Inflammatory macrophage treated with lipopolysaccharide for 1 hour (primary cell): ENCODE results near the gene MFSD12.
"Not testable (repeated sequence)": the region's sequence is repeated elsewhere in the genome, so short reads cannot be mapped to it uniquely, and the experiment has no call there.

Experiments
- DNase-seq, 2 donors: peaks; one replicate each; pipeline ENCODE4 v3.0.0-alpha.2; 2020 to 2022

The MFSD12 gene

GRCh38 chr19:3521104-3521445 lies 36.3 kb downstream of the MFSD12 start:
- DNase-seq, result no peak

- no peak for DNase-seq
Observed at GRCh38 chr19:3520166-3521103, 37.0 kb downstream of the MFSD12 start.

GRCh38 chr19:3519126-3519525 lies 38.3 kb downstream of the MFSD12 start:
- no peak for DNase-seq

- no peak for DNase-seq
Observed at GRCh38 chr19:3518659-3519058, 38.7 kb downstream of the MFSD12 start.

- no peak for DNase-seq
Observed at GRCh38 chr19:3518255-3518654, 39.1 kb downstream of the MFSD12 start.

GRCh38 chr19:3517638-3518037 lies 39.7 kb downstream of the MFSD12 start:
- DNase-seq, result no peak

GRCh38 chr19:3516675-3517207 lies 40.6 kb downstream of the MFSD12 start:
- no peak for DNase-seq

GRCh38 chr19:3515891-3516422 lies 41.4 kb downstream of the MFSD12 start:
- no peak for DNase-seq

- no peak for DNase-seq
Observed at GRCh38 chr19:3514930-3515329, 42.5 kb downstream of the MFSD12 start.

GRCh38 chr19:3513229-3514140 lies 43.9 kb downstream of the MFSD12 start:
- DNase-seq, result no peak

GRCh38 chr19:3512562-3513228 lies 44.7 kb downstream of the MFSD12 start:
- no peak for DNase-seq

GRCh38 chr19:3511506-3512251 lies 45.7 kb downstream of the MFSD12 start:
- DNase-seq, result no peak

GRCh38 chr19:3510727-3511126 lies 46.7 kb downstream of the MFSD12 start:
- DNase-seq, result no peak

GRCh38 chr19:3509566-3509989 lies 47.8 kb downstream of the MFSD12 start:
- no peak for DNase-seq

- no peak for DNase-seq
Observed at GRCh38 chr19:3508771-3509535, 48.4 kb downstream of the MFSD12 start.

- not testable (repeated sequence) for DNase-seq
Observed at GRCh38 chr19:3508121-3508661, 49.2 kb downstream of the MFSD12 start.

- DNase-seq, result no peak
Observed at GRCh38 chr19:3507371-3508120, 49.8 kb downstream of the MFSD12 start.

- peak; percentile 11 to 22 for DNase-seq
Observed at GRCh38 chr19:3506384-3507340, 50.7 kb downstream of the MFSD12 start.
